ENCODE measurements around the gene BZW1.

DNA sequence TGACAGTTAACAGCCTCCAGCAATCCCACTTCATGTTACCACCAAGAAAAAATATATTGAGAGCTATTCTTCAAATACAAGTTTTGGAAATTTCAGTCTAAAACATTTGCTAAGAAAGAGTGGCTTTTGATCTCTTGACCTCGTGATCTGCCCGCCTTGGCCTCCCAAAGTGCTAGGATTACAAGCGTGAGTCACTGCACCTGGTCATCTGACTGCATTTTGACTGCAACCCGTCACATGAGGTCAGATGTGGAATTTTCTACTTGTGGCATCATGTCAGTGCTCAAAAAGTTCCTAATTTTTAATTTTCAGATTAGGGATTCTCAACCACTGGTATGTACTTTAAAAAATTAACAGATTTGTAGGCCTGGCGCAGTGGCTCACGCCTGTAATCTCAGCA lies 61.9 kb downstream of the BZW1 start:
- TF ChIP-seq CTCF (conservative IDR thresholded peaks at IDR 0.05) (no peak), ZFX (IDR thresholded peaks at IDR 0.05) (no peak)

Data from C4-2B (cell line).